HEK293 (cell line): ENCODE measurements around the gene TMPRSS6.
A peak's percentile ranks its signal among the peaks of the same experiment; 100 is the strongest.

Experiments
- CTCF ChIA-PET: fragments of 350-600 bp; formaldehyde crosslinking; extraction: SDS; loops from one replicate; lab custom pipeline; 2021; ENCODE audit warnings: antibody characterized with exemption; lab: Yijun Ruan, JAX
- POLR2A ChIA-PET: fragments of 300-600 bp; formaldehyde crosslinking; extraction: SDS; loops from one replicate; lab custom pipeline; 2020; ENCODE audit warnings: antibody characterized with exemption, inconsistent platforms; lab: Yijun Ruan, JAX
- H3K27ac ChIP-seq: fragments of 200-500 bp; sonication (Bioruptor generic); 2 replicates; pipeline ENCODE4 v1.5.1; 2014; ENCODE audit warnings: low read depth, low read length, control low read depth, inconsistent platforms; ENCODE audit errors: extremely low read depth
- H3K36me3 ChIP-seq, 2 experiments: fragments of 200-500 bp in 1 of 2; sonication (Bioruptor generic) in 1 of 2; 1 replicate in 1 of 2; 2 replicates in 1 of 2; pipeline ENCODE4 v1.5.1; 2014 to 2017; ENCODE audit warnings: inconsistent platforms in 2 of 2, low read length in 2 of 2; ENCODE audit not compliant: control insufficient read depth in 2 of 2, insufficient read depth in 1 of 2
- H3K4me1 ChIP-seq: fragments of 200-500 bp; sonication (Bioruptor generic); 2 replicates; pipeline ENCODE4 v1.5.1; 2014; ENCODE audit warnings: mild to moderate bottlenecking, low read length, inconsistent platforms; ENCODE audit not compliant: control insufficient read depth, insufficient read depth
- H3K4me3 ChIP-seq: 2 replicates; pipeline ENCODE4 v1.5.1; 2011; ENCODE audit warnings: low read depth, mild to moderate bottlenecking, control low read depth, low read length, moderate library complexity
- H3K9me3 ChIP-seq: fragments of 200-500 bp; sonication (Bioruptor generic); 2 replicates; pipeline ENCODE4 v1.5.1; 2014; ENCODE audit warnings: low read depth, low read length, inconsistent platforms; ENCODE audit not compliant: control insufficient read depth, insufficient read depth
- ATF2 ChIP-seq: fragments of 450-650 bp; formaldehyde crosslinking; IDR thresholded peaks from 2 replicates; pipeline ENCODE4 v1.5.1; 2016; ENCODE audit warnings: missing biosample characterization, missing genetic modification characterization, low read depth
- GLIS1 ChIP-seq: fragments of 450-650 bp; formaldehyde crosslinking; IDR thresholded peaks from 2 replicates; pipeline ENCODE4 v1.5.1; 2016; ENCODE audit warnings: missing biosample characterization, missing genetic modification characterization
- IKZF3 ChIP-seq: fragments of 450-650 bp; IDR thresholded peaks from 2 replicates; pipeline ENCODE4 v1.5.0; 2018; ENCODE audit warnings: missing biosample characterization, mild to moderate bottlenecking, missing genetic modification characterization, moderate library complexity
- KLF1 ChIP-seq: fragments of 450-650 bp; formaldehyde crosslinking; IDR thresholded peaks from 2 replicates; pipeline ENCODE4 v1.5.1; 2016; ENCODE audit warnings: missing biosample characterization, missing genetic modification characterization
- SALL2 ChIP-seq: fragments of 450-650 bp; formaldehyde crosslinking; IDR thresholded peaks from 2 replicates; pipeline ENCODE4 v1.5.0; 2017; ENCODE audit warnings: missing biosample characterization, mild to moderate bottlenecking, missing genetic modification characterization, borderline replicate concordance
- SCRT1 ChIP-seq: fragments of 450-650 bp; formaldehyde crosslinking; IDR thresholded peaks from 2 replicates; pipeline ENCODE4 v1.5.1; 2016; ENCODE audit warnings: missing biosample characterization, missing genetic modification characterization, borderline replicate concordance
- SCRT2 ChIP-seq: fragments of 450-650 bp; formaldehyde crosslinking; IDR thresholded peaks from 2 replicates; pipeline ENCODE4 v1.5.1; 2016; ENCODE audit warnings: missing biosample characterization, missing genetic modification characterization
- ZFP69B ChIP-seq: fragments of 450-650 bp; formaldehyde crosslinking; IDR thresholded peaks from 2 replicates; pipeline ENCODE4 v1.5.1; 2016; ENCODE audit warnings: missing biosample characterization, missing genetic modification characterization
- ZNF132 ChIP-seq: fragments of 450-650 bp; formaldehyde crosslinking; IDR thresholded peaks from 2 replicates; pipeline ENCODE4 v1.5.1; 2017; ENCODE audit warnings: missing biosample characterization, missing genetic modification characterization, borderline replicate concordance
- ZNF211 ChIP-seq: fragments of 450-650 bp; formaldehyde crosslinking; IDR thresholded peaks from 2 replicates; pipeline ENCODE4 v1.5.1; 2016; ENCODE audit warnings: low read depth, missing biosample characterization, missing genetic modification characterization
- ZNF223 ChIP-seq: fragments of 450-650 bp; formaldehyde crosslinking; IDR thresholded peaks from 2 replicates; pipeline ENCODE4 v1.5.1; 2016; ENCODE audit warnings: missing biosample characterization, missing genetic modification characterization
- ZNF280D ChIP-seq: fragments of 450-650 bp; formaldehyde crosslinking; IDR thresholded peaks from 2 replicates; pipeline ENCODE4 v1.5.1; 2016; ENCODE audit warnings: missing biosample characterization, missing genetic modification characterization
- ZNF394 ChIP-seq: fragments of 450-650 bp; formaldehyde crosslinking; IDR thresholded peaks from 2 replicates; pipeline ENCODE4 v1.5.1; 2016; ENCODE audit warnings: missing biosample characterization, missing genetic modification characterization, mild to moderate bottlenecking, moderate library complexity, borderline replicate concordance
- ZNF548 ChIP-seq: fragments of 450-650 bp; formaldehyde crosslinking; IDR thresholded peaks from 2 replicates; pipeline ENCODE4 v1.5.1; 2016; ENCODE audit warnings: missing biosample characterization, missing genetic modification characterization
- ZNF549 ChIP-seq: fragments of 450-650 bp; IDR thresholded peaks from 2 replicates; pipeline ENCODE4 v1.5.1; 2018; ENCODE audit warnings: missing biosample characterization, missing genetic modification characterization, mild to moderate bottlenecking, inconsistent platforms, moderate library complexity
- ZNF629 ChIP-seq: fragments of 450-650 bp; formaldehyde crosslinking; IDR thresholded peaks from 2 replicates; pipeline ENCODE4 v1.5.1; 2017; ENCODE audit warnings: missing biosample characterization, missing genetic modification characterization
- ZNF692 ChIP-seq: fragments of 450-650 bp; formaldehyde crosslinking; IDR thresholded peaks from 2 replicates; pipeline ENCODE4 v1.5.1; 2016; ENCODE audit warnings: missing biosample characterization, missing genetic modification characterization
- ZNF76 ChIP-seq: fragments of 450-650 bp; formaldehyde crosslinking; IDR thresholded peaks from 2 replicates; pipeline ENCODE4; 2016; ENCODE audit warnings: low read depth, missing biosample characterization, missing genetic modification characterization, borderline replicate concordance
- ZNF785 ChIP-seq: fragments of 450-650 bp; formaldehyde crosslinking; IDR thresholded peaks from 2 replicates; pipeline ENCODE4 v1.5.1; 2016; ENCODE audit warnings: missing biosample characterization, missing genetic modification characterization
- ZNF837 ChIP-seq: fragments of 450-650 bp; formaldehyde crosslinking; IDR thresholded peaks from 2 replicates; pipeline ENCODE4 v1.5.1; 2016; ENCODE audit warnings: missing biosample characterization, missing genetic modification characterization

TMPRSS6 gene

GRCh38 chr22:37067428-37067827, 42.1 kb downstream of the TMPRSS6 start:
- Histone ChIP-seq H3K36me3 (no peaks in the 10 kb centered on the region), H3K27ac (no peak overlapping the region), H3K4me1 (no peaks in the 10 kb centered on the region), H3K4me3 (no peak overlapping the region), H3K9me3 (no peaks in the 10 kb centered on the region)
- TF ChIP-seq ATF2: no peak
- no peak for TF ChIP-seq IKZF3 (tag by site-specific recombination)
- TF ChIP-seq ZNF785: no peak
- TF ChIP-seq ZNF280D (tag by site-specific recombination): no peak
- no peak for TF ChIP-seq ZNF223 (tag by site-specific recombination)
- no peak for TF ChIP-seq SALL2 (tag by site-specific recombination)
- TF ChIP-seq ZNF76: no peak
- TF ChIP-seq ZNF548 (tag by site-specific recombination): no peak
- TF ChIP-seq ZNF692 (tag by site-specific recombination): no peak
- TF ChIP-seq KLF1 (tag by site-specific recombination): no peak
- no peak for TF ChIP-seq ZNF629 (tag by site-specific recombination)
- no peak for TF ChIP-seq ZNF132 (tag by site-specific recombination)
- no peak for TF ChIP-seq ZFP69B (tag by site-specific recombination)
- TF ChIP-seq SCRT1 (tag by site-specific recombination): no peak
- no peak for TF ChIP-seq ZNF211
- TF ChIP-seq ZNF549 (tag by site-specific recombination): no peak
- TF ChIP-seq ZNF837: no peak
- CTCF ChIA-PET: no interaction called here
- POLR2A ChIA-PET: no interaction called here

GRCh38 chr22:37065961-37066360, 43.6 kb downstream of the TMPRSS6 start:
- no peak overlapping the region for H3K4me3 ChIP-seq
- TF ChIP-seq SCRT2 (tag by site-specific recombination): no peak
- TF ChIP-seq GLIS1 (tag by site-specific recombination): peak; percentile 31
- TF ChIP-seq ZNF394 (tag by site-specific recombination): no peak
- no peak overlapping the region for H3K27ac ChIP-seq
- peaks cover 0 to 7% of the 10 kb centered on the region in 2 experiments; a peak in 2 of 3 replicates for H3K36me3 ChIP-seq
- H3K4me1 ChIP-seq: no peaks in the 10 kb centered on the region
- CTCF ChIA-PET: interaction anchor here (0.6 to 0.7 kb wide), 3 partner anchors 20 to 135 kb away, joined by 3 to 4 read pairs (median 4); no protein-coding TSS in a partner anchor
- no peaks in the 10 kb centered on the region for H3K9me3 ChIP-seq
- POLR2A ChIA-PET: interaction anchor here (2.1 kb wide), 1 partner anchor 14 kb away, joined by 5 read pairs; the partner anchor contains the start of gene KCTD17
